ENCODE data around the gene CDCA7. TPM values are rescaled to one million over a fixed set of nuclear protein-coding genes. Genes with fewer than 3 reads are reported as not detected.

CDCA7 gene
- total and polyA plus RNA-seq, 4 donors, result 6.3 to 14.0 (median 9.1) TPM

DNA sequence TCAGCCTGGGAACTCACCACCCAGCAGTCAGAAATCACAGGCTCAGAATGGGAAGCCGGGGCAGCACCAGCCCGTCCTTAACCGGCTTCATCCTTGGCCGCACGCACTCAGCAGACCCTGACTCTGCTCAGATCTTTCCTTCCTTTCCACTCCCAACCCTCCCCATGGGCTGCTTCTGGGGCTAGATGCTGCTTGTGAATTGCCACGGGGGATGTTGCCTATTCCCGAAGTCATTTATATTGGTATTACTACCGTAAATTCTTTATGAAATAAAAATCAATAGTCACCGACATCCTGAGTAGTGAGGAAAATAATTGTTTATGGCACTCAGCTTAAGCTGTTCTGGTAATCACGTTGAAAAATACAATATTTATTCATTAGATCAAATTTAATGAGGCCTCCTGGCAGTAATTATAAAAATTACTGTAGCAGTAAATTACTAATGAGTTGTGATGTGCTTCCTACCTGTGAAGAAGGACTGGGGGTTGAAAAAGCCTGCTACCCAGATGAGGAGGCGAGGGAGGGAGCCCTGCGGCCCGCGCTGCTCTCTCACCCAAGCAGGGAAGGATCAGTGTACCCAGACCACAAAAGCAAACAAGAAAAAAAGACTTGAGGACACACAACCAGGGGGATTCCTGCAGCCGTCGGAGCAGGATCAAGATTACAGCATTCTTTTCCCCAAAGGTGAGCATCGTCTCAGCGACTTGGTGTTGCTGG lies 31.5 kb downstream of the CDCA7 start:
- H3K36me3 ChIP-seq (ENCODE audit: control insufficient read depth, insufficient read depth, low read length), result no peaks in the 10 kb centered on the region
- H3K27ac ChIP-seq (ENCODE audit: low read depth, low read length), result no peak overlapping the region
- no peaks in the 10 kb centered on the region for H3K9me3 ChIP-seq (ENCODE audit: control insufficient read depth, insufficient read depth, low read length)
- 58% methylated on average over 12 of the region's 18 CpGs for WGBS (ENCODE audit: insufficient coverage)
- H3K4me3 ChIP-seq (ENCODE audit: low read depth, low read length), result no peak overlapping the region
- no peaks in the 10 kb centered on the region for H3K27me3 ChIP-seq (ENCODE audit: control insufficient read depth, insufficient read depth, low read length)
- peaks cover 4% of the 10 kb centered on the region for H3K4me1 ChIP-seq (ENCODE audit: control insufficient read depth, insufficient read depth, low read length)
- DNase-seq (ENCODE audit: low read depth in 4 of 6, low spot score in 6 of 6), result peak in 1 of 6 donors; percentile 74

DNA sequence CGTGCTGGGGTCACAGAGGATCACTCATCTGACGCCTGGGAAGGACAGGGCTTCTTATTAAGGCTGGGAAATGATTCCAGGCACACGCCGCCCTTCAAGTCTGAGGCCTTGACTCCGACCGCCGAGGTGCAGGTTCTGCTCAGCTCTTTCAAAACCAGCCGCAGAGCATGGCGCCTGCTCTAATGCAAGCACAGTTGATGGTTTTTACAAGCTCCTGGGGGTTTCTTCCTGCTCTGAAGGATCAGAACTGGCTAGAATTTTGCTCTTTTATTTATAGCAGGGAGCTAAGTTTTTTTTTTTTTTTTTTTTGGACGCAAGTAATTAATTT lies 32.0 kb downstream of the CDCA7 start:
- Histone ChIP-seq H3K27ac (ENCODE audit: low read depth, low read length) (no peak overlapping the region), H3K4me1 (ENCODE audit: control insufficient read depth, insufficient read depth, low read length) (peaks cover 4% of the 10 kb centered on the region), H3K4me3 (ENCODE audit: low read depth, low read length) (no peak overlapping the region), H3K9me3 (ENCODE audit: control insufficient read depth, insufficient read depth, low read length) (no peaks in the 10 kb centered on the region), H3K27me3 (ENCODE audit: control insufficient read depth, insufficient read depth, low read length) (no peaks in the 10 kb centered on the region), H3K36me3 (ENCODE audit: control insufficient read depth, insufficient read depth, low read length) (no peaks in the 10 kb centered on the region)
- DNase-seq (ENCODE audit: low read depth in 4 of 6, low spot score in 6 of 6), result peak in 1 of 6 donors; percentile 71
- 48% methylated on average over 9 of the region's 10 CpGs for WGBS (ENCODE audit: insufficient coverage)

DNA sequence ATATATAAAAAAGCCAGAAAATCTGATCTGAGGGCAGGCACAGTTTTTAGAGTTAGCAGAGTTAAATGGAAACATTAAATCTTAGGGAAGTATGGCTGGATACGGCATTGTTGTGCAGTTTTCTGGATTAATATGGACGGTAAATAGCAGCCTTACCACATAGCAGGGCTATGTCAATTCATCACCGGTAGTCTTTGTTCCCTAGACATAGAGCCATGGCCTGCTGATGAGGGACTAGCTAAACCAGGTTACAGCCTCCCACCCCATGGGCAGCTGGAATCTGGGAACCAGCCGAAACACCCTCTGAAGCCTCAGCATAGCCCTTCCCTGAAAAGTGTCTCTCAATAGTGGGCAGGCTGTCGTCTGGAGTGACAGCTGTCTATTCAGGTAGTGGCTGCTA lies 32.4 kb downstream of the CDCA7 start:
- WGBS (ENCODE audit: insufficient coverage), result 63% methylated on average over 4 of the region's 5 CpGs
- no peaks in the 10 kb centered on the region for H3K9me3 ChIP-seq (ENCODE audit: control insufficient read depth, insufficient read depth, low read length)

DNA sequence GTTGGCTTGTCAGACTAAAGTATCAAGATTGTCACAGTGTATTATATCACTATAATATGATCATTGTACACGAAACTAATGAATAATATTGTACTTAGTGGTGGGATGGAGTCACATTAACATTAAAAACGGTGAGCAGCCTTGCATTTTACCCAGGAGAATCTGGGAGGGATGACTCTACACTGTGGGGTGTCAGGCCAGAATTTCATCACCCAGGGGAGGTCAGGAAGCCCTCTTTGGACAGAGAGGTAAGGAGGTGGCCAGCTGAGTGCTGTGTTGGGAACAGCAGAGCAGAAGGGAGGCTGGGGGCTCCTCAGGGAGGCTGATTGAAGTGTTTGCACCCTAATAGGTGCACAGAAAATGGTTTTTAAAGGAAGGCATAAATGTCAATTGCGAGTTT lies 33.0 kb downstream of the CDCA7 start:
- Histone ChIP-seq H3K9me3 (ENCODE audit: control insufficient read depth, insufficient read depth, low read length) (no peaks in the 10 kb centered on the region), H3K27me3 (ENCODE audit: control insufficient read depth, insufficient read depth, low read length) (no peaks in the 10 kb centered on the region), H3K4me3 (ENCODE audit: low read depth, low read length) (no peak overlapping the region), H3K36me3 (ENCODE audit: control insufficient read depth, insufficient read depth, low read length) (no peaks in the 10 kb centered on the region), H3K4me1 (ENCODE audit: control insufficient read depth, insufficient read depth, low read length) (peaks cover 4% of the 10 kb centered on the region), H3K27ac (ENCODE audit: low read depth, low read length) (no peak overlapping the region)
- 75% methylated on average over 2 of the region's 3 CpGs for WGBS (ENCODE audit: insufficient coverage)
- no peak for DNase-seq (ENCODE audit: low read depth in 4 of 6, low spot score in 6 of 6)

More for the DNA sequence above, 32.4 kb downstream of the CDCA7 start:
- DNase-seq (ENCODE audit: low read depth in 4 of 6, low spot score in 6 of 6), result no peak
- Histone ChIP-seq H3K27ac (ENCODE audit: low read depth, low read length) (no peak overlapping the region), H3K4me1 (ENCODE audit: control insufficient read depth, insufficient read depth, low read length) (peaks cover 4% of the 10 kb centered on the region), H3K27me3 (ENCODE audit: control insufficient read depth, insufficient read depth, low read length) (no peaks in the 10 kb centered on the region), H3K4me3 (ENCODE audit: low read depth, low read length) (no peak overlapping the region), H3K36me3 (ENCODE audit: control insufficient read depth, insufficient read depth, low read length) (no peaks in the 10 kb centered on the region)

GRCh38 chr2:173388795-173389194 lies 34.1 kb downstream of the CDCA7 start:
- Histone ChIP-seq H3K4me3 (ENCODE audit: low read depth, low read length) (no peak overlapping the region), H3K27me3 (ENCODE audit: control insufficient read depth, insufficient read depth, low read length) (no peaks in the 10 kb centered on the region), H3K36me3 (ENCODE audit: control insufficient read depth, insufficient read depth, low read length) (no peaks in the 10 kb centered on the region), H3K4me1 (ENCODE audit: control insufficient read depth, insufficient read depth, low read length) (peaks cover 4% of the 10 kb centered on the region), H3K27ac (ENCODE audit: low read depth, low read length) (no peak overlapping the region), H3K9me3 (ENCODE audit: control insufficient read depth, insufficient read depth, low read length) (no peaks in the 10 kb centered on the region)
- DNase-seq (ENCODE audit: low read depth in 4 of 6, low spot score in 6 of 6), result no peak
- WGBS (ENCODE audit: insufficient coverage), result no CpG with 5 or more reads among the region's 2 CpGs

DNA sequence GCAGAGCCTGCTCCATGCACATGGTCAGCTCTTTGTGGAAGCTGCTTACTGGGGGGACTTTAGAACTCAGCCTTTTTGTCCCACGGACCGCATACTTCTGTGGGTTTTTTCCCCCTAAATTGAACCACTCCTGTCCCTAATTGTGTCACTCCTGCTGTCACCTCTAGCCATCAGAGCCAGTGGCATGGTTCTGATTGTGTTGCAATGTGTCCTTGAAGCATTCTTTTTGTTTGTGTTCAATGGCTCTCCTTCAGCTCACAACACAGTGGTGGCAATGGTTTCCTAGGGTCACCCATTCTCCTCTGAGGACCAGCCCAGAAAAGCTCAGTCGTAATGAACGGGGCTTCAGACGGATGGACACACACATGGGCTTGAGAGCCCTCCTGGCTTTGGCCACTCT lies 35.4 kb downstream of the CDCA7 start:
- Histone ChIP-seq H3K27ac (ENCODE audit: low read depth, low read length) (no peak overlapping the region), H3K27me3 (ENCODE audit: control insufficient read depth, insufficient read depth, low read length) (no peaks in the 10 kb centered on the region), H3K4me1 (ENCODE audit: control insufficient read depth, insufficient read depth, low read length) (peaks cover 4% of the 10 kb centered on the region), H3K4me3 (ENCODE audit: low read depth, low read length) (no peak overlapping the region), H3K9me3 (ENCODE audit: control insufficient read depth, insufficient read depth, low read length) (no peaks in the 10 kb centered on the region), H3K36me3 (ENCODE audit: control insufficient read depth, insufficient read depth, low read length) (no peaks in the 10 kb centered on the region)
- DNase-seq (ENCODE audit: low read depth in 4 of 6, low spot score in 6 of 6), result no peak
- WGBS (ENCODE audit: insufficient coverage), result 80% methylated on average over 1 of the region's 5 CpGs

DNA sequence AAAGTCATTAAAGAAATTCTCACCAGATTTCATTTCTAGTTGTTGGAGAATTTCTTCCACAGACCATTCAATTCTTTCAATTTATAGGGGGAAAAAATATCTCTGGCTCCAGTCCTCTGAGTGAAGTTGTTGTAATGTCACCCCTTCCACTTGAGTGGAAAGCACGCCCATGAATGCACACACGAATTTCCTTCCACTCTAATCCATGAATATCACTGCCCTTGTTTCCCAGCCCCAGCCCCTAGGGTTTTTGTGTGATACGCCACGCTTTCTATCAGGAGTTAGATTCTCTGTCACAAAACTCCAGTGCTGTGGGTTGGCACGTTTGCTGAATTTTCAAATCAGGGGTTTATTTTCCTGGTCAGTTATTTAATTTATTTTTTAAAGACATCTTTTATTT lies 38.1 kb downstream of the CDCA7 start:
- no peaks in the 10 kb centered on the region for H3K4me1 ChIP-seq (ENCODE audit: control insufficient read depth, insufficient read depth, low read length)
- no CpG with 5 or more reads among the region's 5 CpGs for WGBS (ENCODE audit: insufficient coverage)

DNA sequence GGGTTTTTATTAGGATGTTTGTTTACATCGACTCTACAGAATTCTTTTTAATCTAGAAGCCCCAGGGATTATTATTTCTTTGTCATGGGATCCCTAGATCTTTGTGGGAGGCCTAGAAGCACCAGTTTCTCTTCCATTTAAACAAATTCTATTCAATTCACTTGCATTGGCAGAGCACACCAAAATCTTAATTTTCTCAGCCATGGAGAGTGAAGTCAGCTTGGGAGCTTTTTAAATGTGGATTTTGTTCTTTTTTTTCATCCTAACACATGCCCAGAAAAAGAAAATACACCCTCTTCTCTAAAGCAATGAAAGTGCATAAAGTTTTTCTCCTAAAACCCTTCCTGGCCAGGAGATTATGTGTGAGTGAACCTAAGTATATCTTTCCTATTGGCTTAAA lies 38.5 kb downstream of the CDCA7 start:
- no peaks in the 10 kb centered on the region for H3K9me3 ChIP-seq (ENCODE audit: control insufficient read depth, insufficient read depth, low read length)
- no peaks in the 10 kb centered on the region for H3K36me3 ChIP-seq (ENCODE audit: control insufficient read depth, insufficient read depth, low read length)
- WGBS (ENCODE audit: insufficient coverage), result no CpG with 5 or more reads among the region's 1 CpG
- DNase-seq (ENCODE audit: low read depth in 4 of 6, low spot score in 6 of 6), result peak in 1 of 6 donors; percentile 57
- H3K4me1 ChIP-seq (ENCODE audit: control insufficient read depth, insufficient read depth, low read length), result no peaks in the 10 kb centered on the region
- no peak overlapping the region for H3K27ac ChIP-seq (ENCODE audit: low read depth, low read length)
- no peak overlapping the region for H3K4me3 ChIP-seq (ENCODE audit: low read depth, low read length)
- no peaks in the 10 kb centered on the region for H3K27me3 ChIP-seq (ENCODE audit: control insufficient read depth, insufficient read depth, low read length)

More for the DNA sequence above, 38.1 kb downstream of the CDCA7 start:
- Histone ChIP-seq H3K9me3 (ENCODE audit: control insufficient read depth, insufficient read depth, low read length) (no peaks in the 10 kb centered on the region), H3K27me3 (ENCODE audit: control insufficient read depth, insufficient read depth, low read length) (no peaks in the 10 kb centered on the region), H3K36me3 (ENCODE audit: control insufficient read depth, insufficient read depth, low read length) (no peaks in the 10 kb centered on the region), H3K4me3 (ENCODE audit: low read depth, low read length) (no peak overlapping the region), H3K27ac (ENCODE audit: low read depth, low read length) (no peak overlapping the region)
- no peak for DNase-seq (ENCODE audit: low read depth in 4 of 6, low spot score in 6 of 6)

DNA sequence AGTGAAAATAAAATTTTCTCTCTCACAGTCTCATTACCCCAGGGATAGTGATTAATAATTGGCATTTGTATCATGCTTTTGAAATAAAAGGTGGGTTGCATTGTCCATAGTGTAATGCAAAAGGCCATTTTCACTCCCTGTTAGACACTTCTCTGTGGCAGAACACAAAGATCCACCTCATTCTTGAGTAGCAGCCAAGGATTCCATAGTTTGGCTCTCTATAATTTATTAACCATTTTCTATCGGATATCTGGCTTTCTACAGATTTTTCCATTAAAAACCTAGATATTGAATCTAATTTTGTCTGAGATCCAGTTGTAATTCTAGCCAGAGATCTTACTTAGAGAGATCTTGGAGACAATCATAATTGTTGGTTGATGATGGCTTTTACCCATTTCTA lies 39.0 kb downstream of the CDCA7 start:
- Histone ChIP-seq H3K27ac (ENCODE audit: low read depth, low read length) (no peak overlapping the region), H3K9me3 (ENCODE audit: control insufficient read depth, insufficient read depth, low read length) (no peaks in the 10 kb centered on the region), H3K4me1 (ENCODE audit: control insufficient read depth, insufficient read depth, low read length) (no peaks in the 10 kb centered on the region), H3K36me3 (ENCODE audit: control insufficient read depth, insufficient read depth, low read length) (no peaks in the 10 kb centered on the region), H3K4me3 (ENCODE audit: low read depth, low read length) (no peak overlapping the region), H3K27me3 (ENCODE audit: control insufficient read depth, insufficient read depth, low read length) (no peaks in the 10 kb centered on the region)
- WGBS (ENCODE audit: insufficient coverage), result no CpG with 5 or more reads among the region's 1 CpG
- no peak for DNase-seq (ENCODE audit: low read depth in 4 of 6, low spot score in 6 of 6)

- H3K4me3 ChIP-seq (ENCODE audit: low read depth, low read length), result no peak overlapping the region
- H3K36me3 ChIP-seq (ENCODE audit: control insufficient read depth, insufficient read depth, low read length), result no peaks in the 10 kb centered on the region
- H3K27me3 ChIP-seq (ENCODE audit: control insufficient read depth, insufficient read depth, low read length), result peaks cover 3% of the 10 kb centered on the region
- no peak overlapping the region for H3K27ac ChIP-seq (ENCODE audit: low read depth, low read length)
- 60% methylated on average over 1 of the region's 8 CpGs for WGBS (ENCODE audit: insufficient coverage)
- no peaks in the 10 kb centered on the region for H3K4me1 ChIP-seq (ENCODE audit: control insufficient read depth, insufficient read depth, low read length)
- DNase-seq (ENCODE audit: low read depth in 4 of 6, low spot score in 6 of 6), result no peak
- H3K9me3 ChIP-seq (ENCODE audit: control insufficient read depth, insufficient read depth, low read length), result no peaks in the 10 kb centered on the region
Measured at GRCh38 chr2:173394091-173394974, 39.7 kb downstream of the CDCA7 start.
